Panc1 (cell line): ENCODE data around the gene KAZN.

Experiments used
- POLR2AphosphoS5 ChIP-seq: IDR thresholded peaks from 2 replicates; pipeline ENCODE4 v1.6.1; 2012; ENCODE audit warnings: mild to moderate bottlenecking, low read depth, low read length, moderate library complexity
- TF ChIP-seq, protein P1 (sequence below): fragments of 450-650 bp; IDR thresholded peaks from 2 replicates; pipeline ENCODE4 v1.5.1; 2017; ENCODE audit warnings: mild to moderate bottlenecking

DNA sequence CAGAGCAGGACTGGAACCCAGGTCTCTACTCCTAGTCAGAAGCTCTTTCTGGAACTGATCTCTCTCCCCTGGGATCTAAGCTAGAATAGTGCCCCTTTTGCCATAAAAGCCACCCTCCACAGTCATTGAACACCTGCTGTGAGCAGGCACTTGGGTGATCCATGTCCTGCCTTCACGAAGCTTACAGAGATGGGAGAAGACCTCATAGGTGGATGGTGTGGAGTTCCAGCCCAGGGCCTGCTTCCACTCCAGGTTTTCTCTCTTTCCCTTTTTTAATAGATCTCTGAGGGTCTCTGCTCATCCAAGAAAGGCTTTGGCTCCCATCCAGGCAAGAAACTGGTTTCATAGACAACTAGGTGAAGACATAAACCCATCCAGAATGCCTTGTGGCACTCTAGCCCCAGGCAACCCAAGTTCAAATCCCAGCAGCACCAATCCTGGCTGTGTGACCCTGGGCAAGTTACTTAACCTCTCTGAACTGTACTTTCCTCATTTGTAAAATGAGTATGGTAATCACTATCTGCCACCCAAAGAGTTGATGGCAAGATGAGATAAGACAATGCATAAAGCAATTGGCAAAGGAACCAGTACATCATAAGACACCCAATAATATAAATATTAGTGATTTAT is 508.7 kb downstream of the KAZN start:
- TF ChIP-seq, protein P1, sequence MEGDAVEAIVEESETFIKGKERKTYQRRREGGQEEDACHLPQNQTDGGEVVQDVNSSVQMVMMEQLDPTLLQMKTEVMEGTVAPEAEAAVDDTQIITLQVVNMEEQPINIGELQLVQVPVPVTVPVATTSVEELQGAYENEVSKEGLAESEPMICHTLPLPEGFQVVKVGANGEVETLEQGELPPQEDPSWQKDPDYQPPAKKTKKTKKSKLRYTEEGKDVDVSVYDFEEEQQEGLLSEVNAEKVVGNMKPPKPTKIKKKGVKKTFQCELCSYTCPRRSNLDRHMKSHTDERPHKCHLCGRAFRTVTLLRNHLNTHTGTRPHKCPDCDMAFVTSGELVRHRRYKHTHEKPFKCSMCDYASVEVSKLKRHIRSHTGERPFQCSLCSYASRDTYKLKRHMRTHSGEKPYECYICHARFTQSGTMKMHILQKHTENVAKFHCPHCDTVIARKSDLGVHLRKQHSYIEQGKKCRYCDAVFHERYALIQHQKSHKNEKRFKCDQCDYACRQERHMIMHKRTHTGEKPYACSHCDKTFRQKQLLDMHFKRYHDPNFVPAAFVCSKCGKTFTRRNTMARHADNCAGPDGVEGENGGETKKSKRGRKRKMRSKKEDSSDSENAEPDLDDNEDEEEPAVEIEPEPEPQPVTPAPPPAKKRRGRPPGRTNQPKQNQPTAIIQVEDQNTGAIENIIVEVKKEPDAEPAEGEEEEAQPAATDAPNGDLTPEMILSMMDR = no peak
- no peak for TF ChIP-seq POLR2AphosphoS5
